Spinal cord (tissue), 10 donors: ENCODE results near the gene CACNA1E. TPM values are rescaled to one million over a fixed set of nuclear protein-coding genes. Genes with fewer than 3 reads are reported as not detected.

Source experiments
- DNase-seq, 6 donors: peaks; one replicate each; pipeline versions ENCODE4 v3.0.0 to v3.0.0-alpha.2; 2013 to 2015; ENCODE audit warnings: low spot score in 6 of 6, low read depth in 4 of 6
- H3K27ac ChIP-seq: one replicate; pipeline ENCODE4 v1.5.1; 2013; ENCODE audit warnings: low read depth, low read length, control low read depth
- H3K27me3 ChIP-seq: one replicate; pipeline ENCODE4 v1.6.1; 2013; ENCODE audit warnings: low read length; ENCODE audit not compliant: control insufficient read depth, insufficient read depth
- H3K36me3 ChIP-seq: one replicate; pipeline ENCODE4 v1.6.1; 2013; ENCODE audit warnings: low read length; ENCODE audit not compliant: control insufficient read depth, insufficient read depth
- H3K4me1 ChIP-seq: one replicate; pipeline ENCODE4 v1.6.1; 2013; ENCODE audit warnings: low read length; ENCODE audit not compliant: control insufficient read depth, insufficient read depth
- H3K4me3 ChIP-seq: one replicate; pipeline ENCODE4 v1.5.1; 2013; ENCODE audit warnings: low read depth, low read length, control low read depth
- H3K9me3 ChIP-seq: one replicate; pipeline ENCODE4 v1.6.1; 2013; ENCODE audit warnings: low read length; ENCODE audit not compliant: control insufficient read depth, insufficient read depth
- WGBS: methylation state at CpG from one replicate; pipeline ENCODE4 v1.1.5; 2013; ENCODE audit warnings: missing lambda C conversion rate; ENCODE audit not compliant: insufficient coverage; 5-methylcytosine and 5-hydroxymethylcytosine counted together
- polyA plus RNA-seq, 2 donors: library from polyadenylated mRNA; unstranded; fragments of 120-200 nt; gene quantifications; one replicate each; pipeline ENCODE4 v1.2.1, GENCODE V29; 2013; ENCODE audit not compliant: insufficient read length in 2 of 2
- total RNA-seq, 2 donors: library from RNA; depleted of rRNA in 1 of 2; stranded (reverse); fragments of 120-200 nt in 1 of 2; fragments of >200 nt in 1 of 2; gene quantifications; one replicate each; pipeline versions ENCODE4 v1.2.3 to v1.2.4, GENCODE V29; 2013 to 2014
- donor health status: healthy.

The CACNA1E gene
- total and polyA plus RNA-seq, 4 donors: 17.2 to 53.7 (median 37.0) TPM

GRCh38 chr1:181714428-181714827 lies 231.1 kb downstream of the CACNA1E start:
- Histone ChIP-seq H3K4me3 (no peak overlapping the region), H3K27ac (no peak overlapping the region), H3K4me1 (peaks cover 6% of the 10 kb centered on the region), H3K36me3 (peaks cover 16% of the 10 kb centered on the region), H3K9me3 (no peaks in the 10 kb centered on the region), H3K27me3 (no peaks in the 10 kb centered on the region)
- no peak for DNase-seq
- no CpG with 5 or more reads among the region's 2 CpGs for WGBS

- 81% methylated on average over 3 of the region's 6 CpGs for WGBS
- Histone ChIP-seq H3K9me3 (no peaks in the 10 kb centered on the region), H3K4me1 (peaks cover under 1% of the 10 kb centered on the region), H3K27me3 (no peaks in the 10 kb centered on the region), H3K27ac (no peak overlapping the region), H3K36me3 (peaks cover 16% of the 10 kb centered on the region), H3K4me3 (no peak overlapping the region)
- DNase-seq: no peak
Measured at GRCh38 chr1:181718034-181718433, 234.7 kb downstream of the CACNA1E start.

GRCh38 chr1:181726320-181727012 lies 243.1 kb downstream of the CACNA1E start:
- DNase-seq: no peak
- H3K4me3 ChIP-seq: no peak overlapping the region
- H3K27me3 ChIP-seq: no peaks in the 10 kb centered on the region
- no peak overlapping the region for H3K27ac ChIP-seq
- H3K9me3 ChIP-seq: no peaks in the 10 kb centered on the region
- H3K36me3 ChIP-seq: peaks cover 27% of the 10 kb centered on the region
- H3K4me1 ChIP-seq: no peaks in the 10 kb centered on the region
- WGBS: 75% methylated on average over 4 of the region's 4 CpGs

GRCh38 chr1:181730606-181731005 lies 247.3 kb downstream of the CACNA1E start:
- 95% methylated on average over 6 of the region's 7 CpGs for WGBS

GRCh38 chr1:181732218-181732990 lies 249.1 kb downstream of the CACNA1E start:
- peaks cover 61% of the 10 kb centered on the region for H3K36me3 ChIP-seq
- H3K27me3 ChIP-seq: no peaks in the 10 kb centered on the region
- WGBS: 95% methylated on average over 26 of the region's 31 CpGs
- no peak overlapping the region for H3K27ac ChIP-seq
- no peak for DNase-seq
- H3K9me3 ChIP-seq: no peaks in the 10 kb centered on the region
- no peaks in the 10 kb centered on the region for H3K4me1 ChIP-seq
- no peak overlapping the region for H3K4me3 ChIP-seq

More at GRCh38 chr1:181730606-181731005, 247.3 kb downstream of the CACNA1E start:
- no peak overlapping the region for H3K4me3 ChIP-seq
- H3K36me3 ChIP-seq: peaks cover 56% of the 10 kb centered on the region
- H3K27me3 ChIP-seq: no peaks in the 10 kb centered on the region
- no peak for DNase-seq
- H3K4me1 ChIP-seq: no peaks in the 10 kb centered on the region
- H3K9me3 ChIP-seq: no peaks in the 10 kb centered on the region
- no peak overlapping the region for H3K27ac ChIP-seq

GRCh38 chr1:181733486-181733885 lies 250.2 kb downstream of the CACNA1E start:
- no peak overlapping the region for H3K4me3 ChIP-seq
- peaks cover 63% of the 10 kb centered on the region for H3K36me3 ChIP-seq
- no peak for DNase-seq
- 90% methylated on average over 13 of the region's 14 CpGs for WGBS
- H3K4me1 ChIP-seq: no peaks in the 10 kb centered on the region
- no peaks in the 10 kb centered on the region for H3K9me3 ChIP-seq
- no peaks in the 10 kb centered on the region for H3K27me3 ChIP-seq
- H3K27ac ChIP-seq: no peak overlapping the region

- Histone ChIP-seq H3K27me3 (no peaks in the 10 kb centered on the region), H3K4me1 (peaks cover 2% of the 10 kb centered on the region), H3K9me3 (no peaks in the 10 kb centered on the region), H3K27ac (no peak overlapping the region), H3K4me3 (no peak overlapping the region), H3K36me3 (peaks cover 63% of the 10 kb centered on the region)
- WGBS: 78% methylated on average over 2 of the region's 5 CpGs
- peak in 1 of 6 donors; percentile 19 for DNase-seq
Measured at GRCh38 chr1:181737056-181737455, 253.7 kb downstream of the CACNA1E start.

- 91% methylated on average over 8 of the region's 9 CpGs for WGBS
- Histone ChIP-seq H3K4me1 (peaks cover 20% of the 10 kb centered on the region), H3K36me3 (peaks cover 51% of the 10 kb centered on the region), H3K4me3 (no peak overlapping the region), H3K27me3 (no peaks in the 10 kb centered on the region), H3K9me3 (no peaks in the 10 kb centered on the region), H3K27ac (no peak overlapping the region)
- no peak for DNase-seq
Measured at GRCh38 chr1:181739214-181739613, 255.9 kb downstream of the CACNA1E start.

GRCh38 chr1:181742426-181742825 lies 259.1 kb downstream of the CACNA1E start:
- WGBS: 28% methylated on average over 4 of the region's 4 CpGs
- Histone ChIP-seq H3K4me1 (peaks cover 20% of the 10 kb centered on the region), H3K27ac (no peak overlapping the region), H3K4me3 (no peak overlapping the region), H3K27me3 (no peaks in the 10 kb centered on the region), H3K9me3 (no peaks in the 10 kb centered on the region), H3K36me3 (peaks cover 32% of the 10 kb centered on the region)
- DNase-seq: peak in 2 of 6 donors; percentile 22 to 54
